K562 (cell line): Measurements from ENCODE around the gene ZMYND8. TPM values are rescaled to one million over a fixed set of nuclear protein-coding genes. Genes with fewer than 3 reads are reported as not detected.
A peak's percentile ranks its signal among the peaks of the same experiment; 100 is the strongest.

Source experiments
- AFF1 ChIP-seq, 2 experiments: fragments of 450-650 bp; IDR thresholded peaks; 2 replicates each; pipeline ENCODE4 v1.6.1; 2018; ENCODE audit warnings: mild to moderate bottlenecking in 2 of 2, low read depth in 1 of 2; ENCODE audit not compliant: partially characterized antibody in 2 of 2
- DMBX1 ChIP-seq: fragments of 250-450 bp; sonication (Bioruptor Pico); IDR thresholded peaks from 2 replicates; pipeline ENCODE4 v1.8.0; 2022; ENCODE audit warnings: inconsistent platforms, mild to moderate bottlenecking, moderate library complexity, borderline replicate concordance
- EP400 ChIP-seq: fragments of 450-650 bp; IDR thresholded peaks from 2 replicates; pipeline ENCODE4 v1.6.1; 2017; ENCODE audit warnings: antibody characterized with exemption, mild to moderate bottlenecking, moderate library complexity
- ESRRA ChIP-seq: fragments of 450-650 bp; IDR thresholded peaks from 2 replicates; pipeline ENCODE4 v1.6.1; 2014; ENCODE audit warnings: low read depth, mild to moderate bottlenecking, moderate library complexity, borderline replicate concordance
- GATAD2A ChIP-seq: fragments of 450-650 bp; IDR thresholded peaks from 2 replicates; pipeline ENCODE4 v1.6.1; 2017
- HCFC1 ChIP-seq: IDR thresholded peaks from 2 replicates; pipeline ENCODE4 v1.6.1; 2012; ENCODE audit warnings: low read depth, low read length, improper control_type of control experiment
- MAFK ChIP-seq: IDR thresholded peaks from 2 replicates; pipeline ENCODE4 v1.6.1; 2011; ENCODE audit warnings: low read length, improper control_type of control experiment
- NFE2L1 ChIP-seq: fragments of 450-650 bp; IDR thresholded peaks from 2 replicates; pipeline ENCODE4 v1.6.1; 2016; ENCODE audit warnings: missing genetic modification characterization, low read depth, mild to moderate bottlenecking, missing compliant biosample characterization, moderate library complexity, borderline replicate concordance
- NFIX ChIP-seq: fragments of 250-450 bp; sonication (Bioruptor Pico); IDR thresholded peaks from 2 replicates; pipeline ENCODE4 v1.4.0; 2020; ENCODE audit warnings: low read depth, mild to moderate bottlenecking, moderate library complexity
- NR2C2 ChIP-seq, 2 experiments: fragments of 200-800 bp in 1 of 2; sonication (Bioruptor generic) in 1 of 2; sonication (generic) in 1 of 2; formaldehyde crosslinking in 1 of 2; IDR thresholded peaks; 2 replicates each; pipeline versions ENCODE4 v1.6.1 to v1.8.0; 2016 to 2022; ENCODE audit warnings: mild to moderate bottlenecking in 1 of 2, missing compliant biosample characterization in 1 of 2, missing genetic modification characterization in 1 of 2, missing genetic modification reagents in 1 of 2
- NRF1 ChIP-seq, 2 experiments: fragments of 450-650 bp; IDR thresholded peaks in 1 of 2; conservative IDR thresholded peaks in 1 of 2; 2 replicates each; pipeline ENCODE4 v1.6.1; 2014; ENCODE audit warnings: mild to moderate bottlenecking in 2 of 2
- PHTF2 ChIP-seq: fragments of 250-450 bp; sonication (Bioruptor Pico); IDR thresholded peaks from 2 replicates; pipeline ENCODE4 v1.5.0; 2021; ENCODE audit warnings: mild to moderate bottlenecking
- POLR2B ChIP-seq: fragments of 450-650 bp; IDR thresholded peaks from 2 replicates; pipeline ENCODE4 v1.6.1; 2018; ENCODE audit warnings: low read depth; ENCODE audit not compliant: partially characterized antibody
- SIX5 ChIP-seq, 2 experiments: IDR thresholded peaks; 2 replicates each; pipeline ENCODE4 v1.6.1; 2011; ENCODE audit warnings: low read length in 2 of 2, borderline replicate concordance in 1 of 2, low read depth in 1 of 2, mild to moderate bottlenecking in 1 of 2, moderate library complexity in 1 of 2; ENCODE audit not compliant: insufficient read depth in 1 of 2
- SLC30A9 ChIP-seq: fragments of 250-450 bp; sonication (Bioruptor Pico); IDR thresholded peaks from 2 replicates; pipeline ENCODE4 v1.8.0; 2022; ENCODE audit warnings: mild to moderate bottlenecking, moderate library complexity
- TFAP4 ChIP-seq: sonication (generic); formaldehyde crosslinking; IDR thresholded peaks from 2 replicates; pipeline ENCODE4 v1.8.0; 2022; ENCODE audit warnings: missing genetic modification reagents, mild to moderate bottlenecking, moderate library complexity, borderline replicate concordance
- VEZF1 ChIP-seq: fragments of 200-800 bp; sonication (Bioruptor generic); IDR thresholded peaks from 2 replicates; pipeline ENCODE4 v1.6.1; 2017; ENCODE audit warnings: missing genetic modification characterization, missing compliant biosample characterization
- ZNF398 ChIP-seq: fragments of 250-450 bp; sonication (Bioruptor Pico); IDR thresholded peaks from 2 replicates; pipeline ENCODE4 v1.8.0; 2021; ENCODE audit warnings: moderate library complexity, mild to moderate bottlenecking, inconsistent platforms
- polyA plus RNA-seq, 8 experiments: library from polyadenylated mRNA; depleted of rRNA in 4 of 8; stranded (reverse) in 5 of 8; unstranded in 3 of 8; fragments of >200 nt; fragmentation: Nextera tagmentation in 2 of 8; fragmentation: Illumina TruSeq in 1 of 8; extraction: Ambion mirVana in 2 of 8; extraction: Trizol in 1 of 8; gene quantifications; 2 replicates each; pipeline versions ENCODE4 v1.2.1 to v1.2.3, GENCODE V29; 2011 to 2014; ENCODE audit warnings: inconsistent platforms in 1 of 8, missing spikeins in 1 of 8
- total RNA-seq, 7 experiments: library from RNA; depleted of rRNA in 6 of 7; stranded (reverse); fragments of >200 nt in 6 of 7; fragmentation: Illumina TruSeq in 2 of 7; extraction: Trizol in 2 of 7; gene quantifications; 2 replicates each; pipeline versions ENCODE4 v1.2.1 to v1.2.3, GENCODE V29; 2011 to 2021; ENCODE audit warnings: low replicate concordance in 1 of 7

The ZMYND8 gene
- total and polyA plus RNA-seq, 9 of the 15 experiments (the other 6 are each of a cell fraction or from before 2014, with no cell fraction given) = 31.8 to 148 (median 71.9) TPM

GRCh38 chr20:47392015-47392720, 35.7 kb upstream of the ZMYND8 start (continued):
- TF ChIP-seq AFF1 (IDR thresholded peaks at IDR 0.05; ENCODE audit: low read depth in 1 of 2, partially characterized antibody in 2 of 2) (peak in 1 of 2 experiments; percentile 24), NFE2L1 (tag) (0 out of 2 replicates have a peak, but pooled peaks have one; percentile 14), ZNF398 (CRISPR knock-in tag) (no peak), HCFC1 (peak; percentile 74), VEZF1 (CRISPR knock-in tag) (peak; percentile 50; the same call in 1 of the 2 replicates), PHTF2 (no peak), SIX5 (IDR thresholded peaks at IDR 0.05; ENCODE audit: borderline replicate concordance in 1 of 2, insufficient read depth in 1 of 2, low read depth in 1 of 2, low read length in 2 of 2) (0 out of 4 replicates have a peak, but pooled peaks of 1 of the 2 experiments have one; percentile 18), NRF1 (conservative IDR thresholded peaks at IDR 0.05 in 1 of 2, IDR thresholded peaks at IDR 0.05 in 1 of 2) (peak; percentile 55 to 61), NR2C2 (CRISPR knock-in tag; IDR thresholded peaks at IDR 0.05) (no peak), NR2C2 (tag; IDR thresholded peaks at IDR 0.05) (peak; percentile 69), EP400 (peak; percentile 56), DMBX1 (peak; percentile 74; the same call in 1 of the 2 replicates), NFIX (CRISPR knock-in tag) (no peak), MAFK (peak; percentile 87), SLC30A9 (no peak), TFAP4 (0 out of 2 replicates have a peak, but pooled peaks have one; percentile 25), ESRRA (peak; percentile 62), GATAD2A (no peak), POLR2B (peak; percentile 32)
